ENCODE results near the gene PLAAT2.
"Not testable (repeated sequence)": the region's sequence is repeated elsewhere in the genome, so short reads cannot be mapped to it uniquely, and the experiment has no call there.

PLAAT2 gene

GRCh38 chr11:63554877-63555223 lies 8.3 kb downstream of the PLAAT2 start:
- TF ChIP-seq, protein P1, sequence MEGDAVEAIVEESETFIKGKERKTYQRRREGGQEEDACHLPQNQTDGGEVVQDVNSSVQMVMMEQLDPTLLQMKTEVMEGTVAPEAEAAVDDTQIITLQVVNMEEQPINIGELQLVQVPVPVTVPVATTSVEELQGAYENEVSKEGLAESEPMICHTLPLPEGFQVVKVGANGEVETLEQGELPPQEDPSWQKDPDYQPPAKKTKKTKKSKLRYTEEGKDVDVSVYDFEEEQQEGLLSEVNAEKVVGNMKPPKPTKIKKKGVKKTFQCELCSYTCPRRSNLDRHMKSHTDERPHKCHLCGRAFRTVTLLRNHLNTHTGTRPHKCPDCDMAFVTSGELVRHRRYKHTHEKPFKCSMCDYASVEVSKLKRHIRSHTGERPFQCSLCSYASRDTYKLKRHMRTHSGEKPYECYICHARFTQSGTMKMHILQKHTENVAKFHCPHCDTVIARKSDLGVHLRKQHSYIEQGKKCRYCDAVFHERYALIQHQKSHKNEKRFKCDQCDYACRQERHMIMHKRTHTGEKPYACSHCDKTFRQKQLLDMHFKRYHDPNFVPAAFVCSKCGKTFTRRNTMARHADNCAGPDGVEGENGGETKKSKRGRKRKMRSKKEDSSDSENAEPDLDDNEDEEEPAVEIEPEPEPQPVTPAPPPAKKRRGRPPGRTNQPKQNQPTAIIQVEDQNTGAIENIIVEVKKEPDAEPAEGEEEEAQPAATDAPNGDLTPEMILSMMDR (IDR thresholded peaks at IDR 0.05; ENCODE audit: control insufficient read depth, insufficient read depth, low read depth, low read length, missing control alignments): no peak
- H3K4me3 ChIP-seq (ENCODE audit: control insufficient read depth, low read depth, low read length): no peak overlapping the region
- no peak for DNase-seq (ENCODE audit: low read depth)

GRCh38 chr11:63553759-63554158 lies 9.4 kb downstream of the PLAAT2 start:
- H3K4me3 ChIP-seq (ENCODE audit: control insufficient read depth, low read depth, low read length): no peak overlapping the region
- DNase-seq (ENCODE audit: low read depth): no peak
- TF ChIP-seq, protein P1 (IDR thresholded peaks at IDR 0.05; ENCODE audit: control insufficient read depth, insufficient read depth, low read depth, low read length, missing control alignments): no peak

DNA sequence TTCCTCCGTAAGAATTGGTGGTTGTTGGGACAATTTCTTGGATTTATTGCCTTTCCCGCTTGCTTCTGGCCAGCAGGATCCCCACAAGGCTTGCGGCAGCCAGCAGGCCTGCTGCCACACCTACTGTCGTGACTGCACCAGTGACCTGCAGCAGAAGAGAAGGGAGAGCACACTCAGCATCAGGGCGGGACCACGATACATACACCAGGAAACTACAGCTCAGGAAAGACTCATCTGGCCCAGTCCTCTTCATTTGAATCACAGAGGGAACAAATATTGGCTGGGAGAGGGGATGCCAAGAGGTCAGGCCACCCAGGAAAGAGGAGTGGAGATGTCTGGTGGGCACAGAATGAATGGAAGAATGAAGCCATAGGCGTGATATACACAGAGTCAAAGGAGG lies 10.3 kb downstream of the PLAAT2 start:
- DNase-seq (ENCODE audit: low read depth): no peak
- TF ChIP-seq, protein P1 (IDR thresholded peaks at IDR 0.05; ENCODE audit: control insufficient read depth, insufficient read depth, low read depth, low read length, missing control alignments): no peak
- no peak overlapping the region for H3K4me3 ChIP-seq (ENCODE audit: control insufficient read depth, low read depth, low read length)

DNA sequence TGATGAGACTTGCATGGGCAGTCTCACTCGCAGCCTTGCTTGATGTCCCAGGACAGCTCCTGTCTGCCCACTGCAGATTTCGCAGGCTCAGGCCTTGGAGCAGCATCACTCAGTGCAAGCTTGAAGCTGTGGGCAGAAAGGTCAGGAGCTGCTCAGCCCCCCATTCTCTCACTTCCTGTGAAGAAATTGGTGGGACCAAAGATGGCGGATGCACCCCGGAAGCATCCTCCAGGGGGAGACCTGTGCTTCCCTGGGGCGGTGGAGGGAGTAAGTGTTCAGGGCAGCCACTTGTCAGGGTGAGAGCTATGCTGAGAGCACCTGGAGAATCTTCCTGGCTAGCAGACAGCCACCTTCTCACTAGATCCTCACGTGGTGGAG lies 11.3 kb downstream of the PLAAT2 start:
- TF ChIP-seq, protein P1 (IDR thresholded peaks at IDR 0.05; ENCODE audit: control insufficient read depth, insufficient read depth, low read depth, low read length, missing control alignments): no peak
- no peak for DNase-seq (ENCODE audit: low read depth)
- no peak overlapping the region for H3K4me3 ChIP-seq (ENCODE audit: control insufficient read depth, low read depth, low read length)

DNA sequence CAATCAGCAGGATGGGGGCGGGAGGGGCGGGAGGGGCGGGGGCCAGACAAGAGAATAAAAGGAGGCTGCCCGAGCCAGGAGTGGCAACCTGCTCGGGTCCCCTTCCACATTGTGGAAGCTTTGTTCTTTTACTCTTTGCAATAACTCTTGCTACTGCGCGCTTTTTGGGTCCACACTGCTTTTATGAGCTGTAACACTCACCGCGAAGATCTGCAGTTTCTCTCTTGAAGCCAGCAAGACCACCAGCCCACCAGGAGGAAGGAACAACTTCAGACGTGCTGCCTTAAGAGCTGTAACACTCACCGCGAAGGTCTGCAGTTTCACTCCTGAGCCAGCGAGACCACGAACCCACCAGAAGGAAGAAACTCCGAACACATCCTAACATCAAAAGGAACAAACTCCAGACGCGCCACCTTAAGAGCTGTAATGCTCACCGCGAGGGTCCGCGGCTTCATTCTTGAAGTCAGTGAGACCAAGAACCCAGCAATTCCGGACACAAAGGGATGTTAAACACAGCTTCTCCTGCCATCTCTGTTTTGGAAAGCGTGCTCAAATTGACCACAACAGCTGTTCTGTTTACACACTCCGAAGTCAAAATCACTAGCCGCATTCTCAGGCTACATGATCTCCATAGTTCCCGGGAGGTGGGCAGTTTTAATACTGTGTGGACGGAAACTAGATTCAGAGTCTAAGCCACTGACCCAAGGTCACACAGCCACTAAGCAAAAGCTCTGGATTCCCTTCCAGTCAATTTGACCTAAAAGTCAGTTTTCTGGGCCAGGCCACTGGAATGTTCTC lies 11.9 kb downstream of the PLAAT2 start:
- DNase-seq (ENCODE audit: low read depth): no peak
- TF ChIP-seq, protein P1 (IDR thresholded peaks at IDR 0.05; ENCODE audit: control insufficient read depth, insufficient read depth, low read depth, low read length, missing control alignments): no peak
- H3K4me3 ChIP-seq (ENCODE audit: control insufficient read depth, low read depth, low read length): no peak overlapping the region

- not testable (repeated sequence) for H3K4me3 ChIP-seq (ENCODE audit: control insufficient read depth, low read depth, low read length); DNase-seq (ENCODE audit: low read depth)
These were observed 13.0 kb downstream of the PLAAT2 start for GRCh38 chr11:63550156-63550700.

DNA sequence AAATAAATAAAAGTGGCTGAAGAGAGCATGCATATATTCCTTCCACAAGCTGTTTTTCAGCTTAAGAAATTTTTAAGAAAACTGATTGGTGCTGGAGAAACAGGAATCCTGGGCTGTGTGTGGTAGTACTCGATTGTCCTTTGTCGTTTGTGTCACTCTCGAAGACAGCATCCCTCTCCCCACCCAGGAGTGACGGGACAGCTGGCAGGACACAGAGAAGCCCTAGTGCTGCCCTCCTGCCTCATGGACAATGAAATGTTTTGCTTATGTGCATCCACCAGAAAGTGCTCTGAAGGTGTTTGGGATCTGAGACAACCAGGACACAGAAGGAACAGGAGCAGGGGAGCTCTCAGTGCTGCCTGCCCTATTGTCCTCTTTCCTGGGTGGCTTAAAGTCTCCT lies 13.8 kb downstream of the PLAAT2 start:
- TF ChIP-seq, protein P1 (IDR thresholded peaks at IDR 0.05; ENCODE audit: control insufficient read depth, insufficient read depth, low read depth, low read length, missing control alignments): no peak
- DNase-seq (ENCODE audit: low read depth): no peak
- no peak overlapping the region for H3K4me3 ChIP-seq (ENCODE audit: control insufficient read depth, low read depth, low read length)
